Measurements from ENCODE around the gene STK10.

The STK10 gene

DNA sequence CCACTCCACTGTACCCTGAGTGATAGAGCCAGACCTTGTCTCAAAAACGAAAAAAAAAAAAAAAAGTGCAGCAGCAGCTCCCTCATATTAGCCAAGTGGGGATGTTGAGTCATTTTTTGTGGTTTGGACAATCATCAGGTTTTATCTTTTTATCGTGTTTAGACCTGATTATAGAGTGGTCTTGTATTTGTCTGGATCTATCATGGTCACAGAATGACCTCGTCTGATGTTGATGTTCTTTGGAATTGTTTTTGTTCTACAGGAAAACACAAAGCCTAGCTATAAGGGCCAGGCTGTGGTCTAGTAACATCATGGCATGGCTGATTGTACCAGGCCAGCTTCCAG, 179.9 kb downstream of the STK10 start:
- peak; percentile 16 for DNase-seq (ENCODE audit: low spot score)

DNA sequence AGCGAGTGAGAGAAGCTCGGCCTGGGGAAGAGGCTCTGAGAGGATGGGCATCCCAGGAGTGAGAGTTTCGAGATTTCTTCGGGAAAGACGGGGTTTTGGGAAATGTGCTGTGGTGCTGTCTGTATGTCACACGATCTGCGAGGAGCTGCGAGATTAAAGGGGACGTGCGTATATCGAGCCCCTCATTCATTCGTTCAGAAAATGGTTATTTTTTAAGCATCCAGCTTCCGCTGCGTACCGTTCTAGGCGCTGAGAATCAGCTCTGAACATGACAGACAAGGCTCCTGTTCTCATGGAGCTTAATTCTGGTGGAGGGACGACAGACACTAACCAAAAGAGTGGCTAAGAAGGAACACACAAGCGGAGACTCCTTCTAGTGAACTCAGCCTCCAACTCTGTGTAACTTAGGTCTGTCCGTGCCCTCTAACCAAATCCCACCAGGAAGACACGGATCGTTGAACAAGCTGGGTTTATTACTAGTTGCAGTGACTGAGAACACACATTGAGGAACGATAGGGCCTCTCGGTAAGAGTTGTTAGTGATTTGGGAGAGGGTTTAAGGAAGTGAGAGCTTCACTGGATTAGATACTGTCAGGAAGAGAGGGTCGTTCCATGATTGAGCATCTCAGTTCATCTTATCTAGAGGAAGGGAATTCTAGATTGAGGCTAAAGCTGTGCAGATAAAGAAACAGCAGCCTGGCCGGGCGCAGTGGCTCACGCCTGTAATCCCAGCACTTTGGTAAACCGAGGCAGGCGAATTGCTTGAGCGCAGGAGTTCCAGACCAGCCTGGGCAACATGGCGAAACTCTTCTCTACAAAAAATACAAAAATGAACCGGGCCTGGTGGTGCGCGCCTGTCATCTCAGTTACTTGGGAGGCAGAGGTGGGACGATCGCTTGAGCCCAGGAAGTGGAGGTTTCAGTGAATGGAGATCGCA, 180.6 kb downstream of the STK10 start:
- peak; percentile 11 for DNase-seq (ENCODE audit: low spot score)

DNA sequence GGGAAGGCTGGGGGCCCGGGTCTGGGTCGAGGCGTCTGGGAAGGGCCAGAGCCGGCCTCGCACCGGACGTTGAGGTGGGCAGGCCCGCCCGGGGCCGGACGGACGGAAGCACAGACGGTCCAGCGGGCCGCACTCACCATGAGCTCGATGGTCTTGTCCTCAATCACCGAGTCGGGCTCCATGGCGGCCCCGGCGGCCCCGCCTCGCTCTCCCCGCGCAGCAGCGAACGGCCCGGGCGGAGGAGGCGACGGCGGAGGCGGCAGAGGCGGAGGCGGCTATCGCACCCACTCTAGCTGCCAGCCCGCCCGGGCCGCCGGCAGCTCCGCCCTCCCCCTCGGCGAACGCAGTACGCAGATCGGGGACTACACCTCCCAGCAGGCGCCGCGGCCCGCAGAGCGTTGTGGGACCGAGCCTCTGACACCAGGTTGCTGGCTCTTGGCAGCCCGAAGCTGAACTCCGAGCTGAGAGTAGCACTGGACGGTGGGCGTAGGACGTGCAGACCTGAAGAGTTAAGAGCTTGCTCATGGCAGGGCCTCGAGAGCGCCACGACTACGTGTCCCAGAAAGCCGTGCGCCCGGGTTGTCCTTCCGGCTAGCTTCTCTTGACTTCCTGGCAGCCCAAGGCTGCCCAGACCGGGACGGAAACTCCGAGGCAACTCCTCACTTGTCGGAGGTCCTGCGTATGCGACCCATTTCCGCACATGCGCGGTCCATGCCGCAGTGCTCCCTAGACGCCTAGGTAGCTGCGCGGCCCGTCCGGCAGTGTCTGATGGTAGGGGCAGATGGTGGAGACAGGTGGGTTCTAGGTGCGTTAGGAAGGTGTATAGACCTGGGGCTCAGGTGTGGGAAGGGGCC, 181.5 kb downstream of the STK10 start, which contains the start of gene FBXW11:
Gene FBXW11 (minus strand): TSS at position 318 of the 854 bp plus-strand sequence. CDS start 136 bp downstream, at position 182.
- DNase-seq (ENCODE audit: low spot score) = peak; percentile 96

DNA sequence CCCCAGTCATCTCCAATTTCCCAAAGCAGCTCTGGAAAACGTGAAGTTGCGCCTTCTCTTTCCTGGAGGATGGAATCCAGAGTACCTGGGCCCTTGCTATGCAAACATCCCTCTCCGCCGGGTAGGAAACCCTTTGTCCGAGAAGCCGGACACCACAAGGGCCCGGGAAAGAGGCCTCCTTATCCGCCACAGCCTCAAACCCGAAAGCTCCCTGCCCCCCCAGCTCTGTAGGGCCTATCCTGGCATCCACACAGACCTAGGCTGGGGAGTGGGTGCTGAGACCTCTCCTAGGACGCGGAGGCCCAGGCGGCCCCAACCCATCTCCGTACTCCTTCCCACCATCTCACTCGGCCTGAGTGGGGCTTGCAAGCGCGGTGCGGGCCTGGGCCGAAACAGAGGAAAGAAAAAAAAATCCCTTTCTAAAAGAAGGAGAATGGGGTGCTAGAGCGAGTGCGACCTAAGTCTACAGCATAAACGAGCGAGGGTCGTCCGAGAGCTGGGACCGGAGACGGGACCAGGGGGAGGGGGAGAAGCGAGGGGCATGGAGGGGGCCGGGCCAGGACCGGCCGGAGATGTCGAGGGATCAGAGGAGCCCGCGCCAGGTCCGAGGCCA, 182.2 kb downstream of the STK10 start:
- peak; percentile 21 for DNase-seq (ENCODE audit: low spot score)

DNA sequence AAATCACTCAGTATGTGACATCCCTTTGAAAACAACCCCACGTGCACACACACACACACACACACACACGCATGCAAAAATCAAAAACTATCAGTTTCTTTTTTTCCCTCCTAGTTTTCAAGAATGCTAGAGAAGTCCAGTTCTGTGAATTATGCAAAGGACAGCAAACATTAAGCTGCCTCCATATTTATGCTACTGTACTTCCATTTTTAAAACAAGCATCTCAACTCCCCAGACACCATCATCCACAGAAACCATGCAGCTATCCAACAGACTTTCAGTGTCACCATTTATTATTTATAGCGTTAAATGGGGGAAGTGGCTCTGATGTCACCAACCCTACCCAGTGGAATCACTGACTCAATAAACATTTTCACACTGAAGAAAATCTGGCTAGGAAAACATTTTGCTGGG, 183.2 kb downstream of the STK10 start:
- DNase-seq (ENCODE audit: low spot score) = peak; percentile 17

- peak; percentile 10 for DNase-seq (ENCODE audit: low spot score)
Measured at GRCh38 chr5:172003746-172004145, 184.3 kb downstream of the STK10 start.

- no peak for DNase-seq (ENCODE audit: low spot score)
Measured at GRCh38 chr5:172002840-172003512, 185.0 kb downstream of the STK10 start.

- no peak for DNase-seq (ENCODE audit: low spot score)
Measured at GRCh38 chr5:172002310-172002709, 185.7 kb downstream of the STK10 start.

DNA sequence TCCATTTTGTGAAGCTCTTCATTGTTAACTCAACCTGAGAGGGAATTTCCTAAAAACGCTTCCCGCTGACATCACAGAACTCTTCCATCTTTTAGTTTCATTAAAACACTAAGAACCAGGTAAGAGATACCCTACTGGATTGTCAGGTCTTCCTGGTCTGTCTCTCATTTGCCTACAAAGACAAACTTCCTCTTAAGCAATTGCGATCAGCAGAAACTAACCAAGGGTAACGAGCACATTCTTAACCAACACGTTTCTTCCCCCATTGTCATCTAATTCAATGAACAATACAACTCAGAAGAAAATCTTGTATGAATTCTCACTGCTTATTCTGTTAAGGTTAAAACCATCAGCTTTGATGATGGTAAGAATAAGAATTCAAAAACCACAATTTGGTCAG, 188.1 kb downstream of the STK10 start:
- DNase-seq (ENCODE audit: low spot score) = no peak

DNA sequence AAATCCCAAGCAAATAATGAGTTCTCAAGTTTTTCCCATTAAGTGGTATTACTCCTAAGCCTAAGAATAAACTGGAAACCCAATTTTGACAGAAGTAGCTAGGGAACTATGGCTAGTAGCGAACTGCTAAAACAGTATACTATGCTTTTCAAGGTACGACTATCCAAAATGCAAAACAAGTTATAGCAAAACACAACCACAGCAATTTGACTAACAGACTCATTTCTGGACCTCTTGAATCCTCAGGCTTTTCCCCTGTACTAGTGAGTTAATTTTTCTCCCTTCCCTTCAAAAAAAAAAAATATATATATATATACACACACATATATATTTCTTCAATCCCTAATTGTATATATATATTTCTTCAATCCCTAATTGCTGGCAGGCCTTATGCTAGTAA, 188.9 kb downstream of the STK10 start:
- DNase-seq (ENCODE audit: low spot score) = no peak

GRCh38 chr5:171997011-171997410, 191.0 kb downstream of the STK10 start:
- DNase-seq (ENCODE audit: low spot score) = no peak

- no peak for DNase-seq (ENCODE audit: low spot score)
Measured at GRCh38 chr5:171992813-171993212, 195.2 kb downstream of the STK10 start.

DNA sequence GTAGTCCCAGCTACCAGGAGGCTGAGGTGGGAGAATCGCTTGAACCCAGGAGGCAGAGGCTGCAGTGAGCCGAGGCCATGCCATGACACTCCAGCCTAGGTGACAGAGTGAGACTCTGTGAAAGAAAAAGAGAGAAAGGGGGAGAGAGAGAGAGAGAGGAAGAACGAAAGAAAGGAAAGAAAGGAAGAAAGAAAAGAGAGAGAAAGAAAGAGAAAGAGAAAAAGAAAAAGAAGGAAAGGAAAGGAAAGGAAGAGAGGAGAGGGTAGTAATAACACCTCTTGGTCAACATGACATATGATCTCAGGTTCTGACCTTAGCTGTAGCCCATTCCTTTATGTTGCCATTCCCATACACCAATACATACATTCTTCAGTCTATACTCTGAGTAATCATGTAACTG, 195.7 kb downstream of the STK10 start:
- DNase-seq (ENCODE audit: low spot score) = no peak
